Activated naive CD8-positive, alpha-beta T cell treated with anti-CD3 and anti-CD28 coated beads, Interleukin-2, amount 50 U/mL, for 16 hours (primary cell): ENCODE measurements around the gene DIP2C.
"Not testable (repeated sequence)": the region's sequence is repeated elsewhere in the genome, so short reads cannot be mapped to it uniquely, and the experiment has no call there.

ENCODE experiments used
- DNase-seq: peaks from one replicate; pipeline ENCODE4 v3.0.0-alpha.2; 2020; ENCODE audit warnings: low read depth, low spot score

Gene DIP2C

DNA sequence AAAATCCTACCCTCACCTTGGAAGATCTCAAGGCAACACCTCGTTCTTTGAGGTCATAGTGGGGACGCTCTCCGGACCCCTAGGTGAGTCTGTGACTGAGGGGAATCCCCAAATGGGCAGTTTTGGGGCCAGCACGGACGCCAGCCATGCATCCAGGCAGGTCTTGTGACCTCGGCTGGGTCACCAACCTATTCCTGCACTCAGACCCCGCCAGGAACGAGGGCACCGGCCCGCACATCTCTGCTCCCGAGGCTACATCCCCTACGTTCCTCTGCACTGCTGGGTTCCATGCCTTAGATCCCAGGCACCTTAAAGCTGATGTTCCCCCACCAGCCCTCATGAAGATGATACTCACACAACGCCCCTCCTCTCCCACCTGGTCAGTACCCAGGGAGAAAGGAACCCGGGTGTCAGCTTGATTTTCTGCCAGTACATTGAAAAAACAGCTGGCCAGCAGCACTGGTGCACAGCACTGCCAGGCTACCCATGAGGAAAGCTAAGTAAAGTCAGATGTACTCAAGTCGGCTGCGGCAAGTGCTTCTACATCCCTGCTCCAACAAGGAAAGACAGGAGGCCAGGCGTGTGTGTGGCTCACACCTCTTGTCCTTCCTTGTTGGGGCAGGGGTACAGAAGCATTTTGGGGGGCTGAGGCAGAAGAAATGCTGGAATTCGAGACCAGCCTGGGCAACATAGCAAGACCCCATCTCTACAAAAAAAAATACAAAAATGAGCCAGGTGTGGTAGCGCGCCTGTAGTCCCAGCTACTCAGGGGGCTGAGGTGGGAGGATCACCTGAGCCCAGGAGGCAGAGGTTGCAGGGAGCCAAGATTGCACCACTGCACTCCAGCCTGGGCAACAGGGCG lies 48.1 kb downstream of the DIP2C start:
- no peak for DNase-seq

DNA sequence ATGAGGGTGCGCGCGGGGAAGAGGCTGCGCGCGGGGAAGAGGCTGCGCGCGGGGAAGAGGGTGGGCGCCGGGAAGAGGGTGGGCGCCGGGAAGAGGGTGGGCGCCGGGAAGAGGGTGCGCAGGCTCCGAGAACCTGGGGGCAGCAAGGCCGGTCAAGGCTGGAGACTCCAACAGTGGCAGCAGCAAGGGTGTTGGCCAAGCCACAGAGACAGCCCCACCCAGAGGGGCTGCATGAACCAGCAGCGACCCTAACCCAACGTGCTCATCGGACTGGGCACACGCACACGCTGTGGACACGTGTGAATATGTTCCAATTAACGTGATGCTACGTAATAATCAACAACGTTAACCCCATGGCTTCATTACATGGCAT lies 48.8 kb downstream of the DIP2C start:
- no peak for DNase-seq

DNA sequence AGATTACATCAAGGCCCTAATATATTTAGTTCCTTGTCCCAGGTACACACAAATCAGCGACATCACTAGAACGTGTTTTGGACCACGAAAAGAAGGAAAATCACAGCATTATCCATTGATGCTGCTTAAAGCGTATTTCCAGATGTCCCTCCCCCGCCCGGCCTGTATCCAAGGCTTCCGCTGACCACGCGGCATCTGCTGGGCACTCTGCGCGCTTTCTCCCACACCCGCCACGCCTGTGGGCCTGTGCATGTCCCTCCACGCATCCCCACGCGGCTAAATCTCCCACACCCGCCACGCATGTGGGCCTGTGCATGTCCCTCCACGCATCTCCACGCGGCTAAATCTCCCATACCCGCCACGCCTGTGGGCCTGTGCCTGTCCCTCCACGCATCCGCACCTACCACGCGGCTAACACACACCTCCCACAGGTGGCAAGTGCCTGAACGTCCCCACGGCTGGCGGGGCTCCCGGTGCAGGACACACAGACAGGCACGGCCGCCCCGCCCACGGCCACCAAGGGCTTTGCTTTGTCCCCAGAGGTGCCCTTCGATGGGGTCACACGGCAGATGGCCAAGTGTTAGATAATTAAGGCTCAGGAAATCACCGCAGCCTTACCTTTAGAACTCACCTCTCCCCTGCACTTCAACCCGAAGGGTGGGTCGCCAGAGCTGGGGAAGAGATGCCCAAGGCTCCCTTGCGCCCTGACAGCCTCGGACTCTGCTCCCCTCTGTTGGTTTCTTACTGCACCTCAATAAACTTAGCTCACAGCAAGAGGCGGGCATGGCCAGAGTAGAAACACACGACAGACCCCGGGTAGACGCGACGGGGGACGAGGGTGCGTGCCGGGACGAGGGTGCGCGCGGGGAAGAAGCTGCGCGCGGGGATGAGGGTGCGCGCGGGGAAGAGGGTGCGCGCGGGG lies 49.5 kb downstream of the DIP2C start:
- DNase-seq = no peak

DNA sequence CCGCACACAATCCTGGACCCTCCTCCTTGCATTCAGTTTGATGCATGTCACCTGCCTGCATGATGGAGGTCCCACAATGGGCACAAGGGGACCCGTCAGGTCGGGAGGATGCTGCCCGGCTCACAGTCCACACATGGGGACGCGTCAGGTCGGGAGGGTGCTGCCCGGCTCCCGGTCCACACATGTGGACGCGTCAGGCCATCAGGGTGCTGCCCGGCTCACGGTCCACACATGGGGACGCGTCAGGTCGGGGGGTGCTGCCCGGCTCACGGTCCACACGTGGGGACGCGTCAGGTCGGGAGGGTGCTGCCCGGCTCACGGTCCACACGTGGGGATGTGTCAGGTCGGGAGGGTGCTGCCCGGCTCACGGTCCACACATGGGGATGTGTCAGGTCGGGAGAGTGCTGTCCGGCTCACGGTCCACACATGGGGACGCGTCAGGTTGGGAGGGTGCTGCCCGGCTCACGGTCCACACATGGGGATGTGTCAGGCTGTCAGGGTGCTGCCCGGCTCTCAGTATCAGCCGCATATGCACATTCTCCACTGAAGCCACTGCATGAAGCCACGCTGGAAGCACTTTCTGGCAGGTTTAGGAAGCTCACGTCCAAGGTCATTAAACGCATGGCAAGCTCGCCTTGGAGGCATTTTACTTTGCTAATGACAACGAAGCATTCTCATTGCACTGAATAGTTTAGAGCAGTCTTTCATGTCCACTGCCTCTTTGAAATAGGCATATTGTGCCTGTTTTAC lies 50.3 kb downstream of the DIP2C start:
- no peak for DNase-seq

DNA sequence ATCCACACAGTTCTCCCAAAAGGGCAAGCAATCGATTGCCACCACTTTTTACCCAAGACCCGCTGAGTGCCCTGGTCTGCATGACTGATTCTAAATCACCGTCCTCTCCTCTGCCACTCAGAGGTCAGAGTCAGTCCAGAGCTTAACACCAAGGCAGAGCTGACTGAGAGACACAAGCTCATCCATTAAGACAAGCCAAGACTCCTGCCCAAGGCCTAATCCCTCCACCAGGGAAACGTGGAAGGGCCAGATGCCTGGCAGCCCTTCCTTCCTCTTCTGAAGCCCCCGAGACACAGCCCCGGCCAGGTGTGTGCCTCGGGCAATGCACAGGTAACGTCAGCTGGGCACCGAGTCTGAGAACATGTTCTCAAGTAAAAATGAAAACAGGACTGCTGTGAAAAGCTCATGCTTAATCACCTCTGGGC lies 51.7 kb downstream of the DIP2C start:
- no peak for DNase-seq

DNA sequence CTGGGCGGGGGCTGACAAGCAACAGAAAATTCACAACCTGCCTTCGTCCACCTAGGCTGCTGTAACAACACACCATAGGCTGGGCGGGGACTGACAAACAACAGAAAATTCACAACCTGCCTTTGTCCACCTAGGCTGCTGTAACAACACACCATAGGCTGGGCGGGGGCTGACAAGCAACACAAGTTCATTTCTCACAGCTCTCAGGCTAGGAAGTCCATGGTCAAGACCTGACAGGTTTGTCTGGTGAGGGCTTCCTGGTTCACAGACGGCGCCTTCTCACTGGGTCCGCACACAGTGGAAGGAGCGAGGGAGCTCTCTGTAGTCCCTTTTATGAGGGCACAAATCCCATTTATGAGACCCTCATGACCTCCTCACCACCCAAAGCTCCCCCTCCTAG lies 52.2 kb downstream of the DIP2C start:
- no peak for DNase-seq

DNA sequence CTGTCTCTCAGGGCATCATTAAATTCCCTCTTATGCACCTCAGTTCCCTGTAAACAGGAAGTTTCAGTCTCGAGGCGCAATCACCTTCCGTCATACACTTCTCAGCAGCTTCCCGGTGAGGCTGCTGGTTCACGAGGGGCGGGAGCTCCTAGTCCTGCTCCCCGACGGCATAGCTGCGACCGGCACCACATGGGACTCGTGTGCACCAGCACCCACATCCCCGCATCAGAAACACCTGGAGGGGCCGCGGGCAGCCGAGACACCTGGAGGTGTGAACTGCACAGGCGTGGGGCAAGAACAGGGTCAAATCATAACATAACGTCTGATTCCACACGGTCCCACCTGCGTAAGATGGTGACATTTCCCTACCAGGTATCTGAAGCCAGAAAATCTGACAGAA lies 52.7 kb downstream of the DIP2C start:
- no peak for DNase-seq

DNA sequence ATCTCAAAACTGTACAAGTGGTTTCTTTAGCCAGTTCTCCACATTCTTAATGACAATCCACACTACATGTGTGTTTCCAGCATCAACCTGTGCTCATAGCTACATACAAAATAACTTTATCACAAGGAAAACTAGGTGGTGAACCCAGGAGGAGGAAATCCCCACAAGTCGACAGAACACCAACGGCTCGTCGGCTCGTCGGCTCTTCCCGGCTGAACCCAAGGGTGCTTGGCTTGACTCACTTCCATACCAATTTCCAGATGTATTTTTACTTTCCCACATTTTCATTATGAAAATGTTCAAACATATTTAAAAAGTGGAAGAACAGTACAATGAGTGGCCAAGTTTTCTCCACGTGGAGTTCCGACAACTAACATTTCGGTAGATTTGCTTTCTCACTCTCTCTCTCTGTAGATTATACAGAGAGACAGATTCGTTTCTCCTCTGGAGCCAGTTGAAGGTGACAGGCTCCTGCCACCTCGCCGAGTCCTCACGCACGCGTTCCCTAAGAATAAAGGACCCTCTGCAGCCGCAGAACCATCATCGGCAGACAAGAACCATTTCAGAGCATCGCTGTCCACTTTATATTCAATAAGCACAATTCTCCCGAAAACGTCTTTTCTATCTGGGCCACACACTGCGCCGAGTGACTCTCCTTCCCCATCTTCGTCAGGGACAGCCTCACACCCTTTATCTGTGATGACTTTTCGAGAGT lies 53.3 kb downstream of the DIP2C start:
- DNase-seq = no peak

DNA sequence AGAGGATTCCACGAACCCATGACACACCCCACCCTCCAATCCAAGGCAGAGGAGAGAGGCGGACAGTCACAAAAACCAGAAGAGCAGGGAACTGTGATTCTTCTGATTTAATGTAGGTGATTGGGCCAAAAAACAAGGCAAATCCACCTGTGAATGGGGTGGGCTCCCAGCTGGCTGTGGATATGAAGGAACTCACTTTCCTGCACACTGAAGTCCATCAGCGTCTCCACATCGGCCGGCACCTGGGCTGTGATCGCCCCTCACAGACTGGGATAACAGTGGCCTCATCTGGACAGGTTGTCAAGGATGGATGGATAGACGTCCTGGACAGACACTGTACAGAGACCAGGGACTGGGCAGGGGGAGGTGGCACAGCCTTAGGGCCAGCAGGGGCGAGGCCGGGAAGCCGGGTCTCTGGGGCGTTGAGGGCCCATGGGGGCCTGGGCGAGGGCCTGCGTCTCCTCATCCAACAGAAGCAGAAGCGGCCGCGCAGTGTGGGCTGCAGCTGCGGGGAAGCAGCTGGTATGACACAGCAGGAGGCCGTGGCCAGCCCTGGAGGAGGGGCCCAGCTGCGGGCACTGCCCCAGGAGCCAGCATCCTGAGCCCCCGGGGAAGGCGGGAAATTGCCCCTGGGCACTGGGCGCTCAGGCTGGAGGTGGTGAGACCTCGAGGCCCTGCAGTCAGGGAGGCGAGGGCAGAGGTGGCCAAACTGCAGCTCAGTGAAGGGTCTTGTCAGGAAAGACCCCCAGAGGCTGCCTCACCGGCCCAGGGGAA lies 54.2 kb downstream of the DIP2C start:
- no peak for DNase-seq

DNA sequence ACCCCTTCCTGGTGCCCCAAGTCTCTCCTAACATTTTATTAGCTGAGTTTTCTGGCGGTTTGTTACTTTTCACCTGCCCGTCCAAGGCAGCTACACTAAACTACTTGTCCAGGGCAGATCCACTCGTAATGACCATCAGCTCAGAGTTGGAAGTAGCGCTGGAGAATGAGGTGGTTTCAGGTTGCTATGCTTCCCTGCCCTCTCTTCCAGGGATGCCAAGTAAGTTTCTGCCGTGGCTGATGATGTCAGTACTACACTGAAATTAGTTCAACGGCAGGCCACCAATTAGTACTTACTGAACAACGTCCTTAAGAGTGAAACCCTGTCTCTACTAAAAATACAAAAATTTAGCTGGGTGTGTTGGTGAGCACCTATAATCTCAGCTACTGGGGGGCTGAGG lies 55.2 kb downstream of the DIP2C start:
- no peak for DNase-seq

DNA sequence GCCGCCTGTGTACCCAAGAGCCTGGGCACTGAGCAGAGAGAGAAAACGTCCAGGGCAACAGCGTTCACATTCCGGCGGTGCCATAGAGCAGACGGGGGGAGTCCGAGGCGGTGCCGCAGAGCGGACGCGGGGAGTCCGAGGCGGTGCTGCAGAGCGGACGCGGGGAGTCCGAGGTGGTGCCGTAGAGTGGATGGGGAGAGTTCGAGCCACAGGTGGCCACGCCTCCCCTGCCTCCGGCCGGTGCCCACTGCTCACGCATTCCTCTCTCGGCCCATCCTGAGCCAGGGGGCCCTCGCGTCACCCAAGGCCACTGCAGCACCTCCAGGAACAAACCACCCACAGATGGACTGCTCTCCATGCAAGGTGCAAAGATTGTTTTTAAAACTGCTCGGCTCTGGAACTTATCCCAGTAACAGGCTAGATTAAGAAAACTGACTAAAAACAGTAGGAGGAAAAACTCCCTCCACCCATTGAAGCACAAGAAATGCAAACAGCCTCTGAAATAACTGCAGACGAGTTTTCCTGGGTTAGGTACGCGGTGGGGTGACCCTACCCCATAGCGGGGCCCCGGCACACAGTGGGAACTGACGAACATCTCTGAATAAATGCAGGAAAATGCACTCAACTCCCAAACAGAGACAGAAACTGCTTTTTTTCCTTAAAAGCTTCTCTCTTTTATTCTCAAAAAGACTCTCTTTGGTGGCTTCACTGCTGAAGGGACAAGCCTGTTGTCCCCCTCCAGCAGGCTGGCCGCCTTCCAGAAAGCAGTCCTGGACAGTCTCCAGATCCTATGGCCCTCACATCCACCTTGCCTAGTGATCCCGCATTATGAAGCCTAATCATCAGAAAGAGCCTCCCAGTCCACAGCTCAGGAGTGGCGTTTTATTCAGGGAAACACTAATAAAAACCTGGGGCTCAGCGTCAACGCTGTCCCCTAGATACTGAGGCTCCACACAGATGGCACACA lies 55.9 kb downstream of the DIP2C start:
- no peak for DNase-seq

DNA sequence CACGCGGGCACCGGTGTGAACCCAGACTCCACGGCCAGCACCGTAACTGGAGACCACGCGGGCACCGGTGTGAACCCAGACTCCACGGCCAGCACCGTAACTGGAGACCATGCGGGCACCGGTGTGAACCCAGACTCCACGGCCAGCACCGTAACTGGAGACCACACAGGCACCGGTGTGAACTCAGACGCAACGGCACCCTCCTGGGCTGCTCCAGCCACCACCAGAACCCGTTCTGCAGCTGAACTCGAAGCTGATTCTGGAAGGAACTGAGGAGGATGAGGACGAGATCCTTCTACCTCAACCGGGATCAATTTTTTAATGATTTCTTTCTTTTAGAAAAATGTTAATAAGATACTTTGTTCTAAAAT lies 56.7 kb downstream of the DIP2C start:
- DNase-seq = not testable (repeated sequence)

DNA sequence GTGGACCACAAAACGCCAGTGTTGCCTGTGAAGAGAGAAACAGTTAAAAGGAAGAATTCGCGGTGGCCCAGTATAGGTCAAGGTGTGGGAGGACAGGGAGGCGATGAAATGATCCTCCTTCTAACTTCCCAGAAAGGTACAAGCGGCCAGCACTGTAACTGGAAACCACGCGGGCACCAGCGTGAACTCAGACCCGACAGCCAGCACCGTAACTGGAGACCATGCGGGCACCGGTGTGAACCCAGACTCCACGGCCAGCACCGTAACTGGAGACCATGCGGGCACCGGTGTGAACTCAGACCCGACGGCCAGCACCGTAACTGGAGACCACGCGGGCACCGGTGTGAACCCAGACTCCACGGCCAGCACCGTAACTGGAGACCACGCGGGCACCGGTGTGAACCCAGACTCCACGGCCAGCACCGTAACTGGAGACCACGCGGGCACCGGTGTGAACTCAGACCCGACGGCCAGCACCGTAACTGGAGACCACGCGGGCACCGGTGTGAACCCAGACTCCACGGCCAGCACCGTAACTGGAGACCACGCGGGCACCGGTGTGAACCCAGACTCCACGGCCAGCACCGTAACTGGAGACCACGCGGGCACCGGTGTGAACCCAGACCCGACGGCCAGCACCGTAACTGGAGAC lies 57.2 kb downstream of the DIP2C start:
- not testable (repeated sequence) for DNase-seq

DNA sequence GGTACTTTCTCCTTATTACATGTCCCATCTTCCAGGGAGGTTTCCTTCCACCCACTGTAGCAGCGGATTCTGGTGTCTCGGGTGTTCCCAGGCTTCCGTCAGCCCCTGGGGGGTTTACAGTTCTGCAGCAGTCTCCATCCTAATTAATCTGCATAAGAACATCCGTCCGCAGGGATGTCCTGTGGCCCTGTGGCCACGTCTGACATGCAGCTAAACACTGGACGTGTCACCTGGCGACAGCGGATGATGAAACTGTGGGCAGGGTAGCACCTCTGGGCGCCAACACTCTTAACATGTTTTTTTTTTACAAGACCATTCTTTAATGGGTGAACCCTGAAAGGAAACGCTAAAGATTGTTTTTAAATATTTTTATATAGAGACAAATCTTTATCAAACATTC lies 58.2 kb downstream of the DIP2C start:
- DNase-seq = no peak

DNA sequence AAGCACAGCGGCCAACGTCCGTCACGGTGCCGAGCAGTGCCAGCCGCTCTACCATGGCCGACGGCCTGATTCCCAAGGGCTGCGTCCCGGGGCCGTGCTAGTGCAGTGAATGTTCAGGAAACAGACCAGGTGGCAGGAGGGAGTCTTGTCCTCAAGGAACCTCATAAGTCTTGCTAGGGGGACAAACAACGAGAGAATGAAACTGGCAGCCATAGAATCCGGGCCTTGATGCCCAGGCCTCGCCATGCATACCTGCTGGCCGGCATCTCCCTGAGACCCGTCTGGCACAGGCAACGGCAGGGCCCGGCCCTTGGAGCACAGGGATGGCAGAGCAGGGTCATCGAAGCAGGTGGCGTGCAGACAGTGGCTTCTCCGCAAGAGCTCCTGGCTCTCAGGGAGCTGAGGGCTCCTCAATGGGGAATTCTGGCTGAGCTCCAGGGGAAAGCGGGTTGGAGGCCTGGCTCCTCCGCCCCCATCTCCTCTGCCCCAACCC lies 58.8 kb downstream of the DIP2C start:
- DNase-seq = no peak

DNA sequence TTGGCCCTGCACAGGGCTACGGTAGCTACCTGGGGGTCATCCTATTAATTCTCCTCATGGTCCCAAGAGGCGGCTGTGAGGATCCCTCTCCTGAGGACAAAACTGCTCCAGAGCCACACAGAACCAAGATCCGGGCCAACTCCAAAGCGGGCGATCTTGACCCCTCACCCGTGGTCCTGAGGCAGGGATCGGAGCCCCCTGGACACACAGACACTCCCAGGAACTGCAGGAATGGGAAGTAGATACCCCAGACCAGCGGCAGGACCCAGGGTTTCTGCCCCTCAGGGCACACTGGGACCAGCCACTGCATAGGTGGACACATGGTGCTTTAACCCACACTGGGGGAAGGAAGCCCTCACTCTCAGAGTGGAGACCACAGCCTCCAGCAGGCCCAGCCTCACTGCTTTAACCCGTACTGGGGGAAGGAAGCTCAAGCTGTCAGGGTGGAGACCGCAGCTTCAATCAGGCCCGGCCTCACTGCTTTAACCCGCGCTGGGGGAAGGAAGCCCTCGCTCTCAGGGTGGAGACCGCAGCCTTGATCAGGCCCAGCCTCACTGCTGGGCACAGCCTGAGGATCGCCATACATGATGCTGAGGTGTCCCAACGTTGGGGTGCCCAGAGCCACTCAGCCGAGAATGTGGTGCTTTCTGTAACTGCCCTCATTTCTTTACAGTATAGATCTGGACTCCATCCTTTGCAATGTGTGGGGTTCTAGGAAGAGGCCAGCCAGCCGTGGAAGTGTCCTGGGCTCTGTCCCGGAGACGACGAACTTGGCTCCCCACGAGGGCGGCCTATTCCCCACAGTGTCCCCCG lies 60.1 kb downstream of the DIP2C start:
- DNase-seq = no peak

DNA sequence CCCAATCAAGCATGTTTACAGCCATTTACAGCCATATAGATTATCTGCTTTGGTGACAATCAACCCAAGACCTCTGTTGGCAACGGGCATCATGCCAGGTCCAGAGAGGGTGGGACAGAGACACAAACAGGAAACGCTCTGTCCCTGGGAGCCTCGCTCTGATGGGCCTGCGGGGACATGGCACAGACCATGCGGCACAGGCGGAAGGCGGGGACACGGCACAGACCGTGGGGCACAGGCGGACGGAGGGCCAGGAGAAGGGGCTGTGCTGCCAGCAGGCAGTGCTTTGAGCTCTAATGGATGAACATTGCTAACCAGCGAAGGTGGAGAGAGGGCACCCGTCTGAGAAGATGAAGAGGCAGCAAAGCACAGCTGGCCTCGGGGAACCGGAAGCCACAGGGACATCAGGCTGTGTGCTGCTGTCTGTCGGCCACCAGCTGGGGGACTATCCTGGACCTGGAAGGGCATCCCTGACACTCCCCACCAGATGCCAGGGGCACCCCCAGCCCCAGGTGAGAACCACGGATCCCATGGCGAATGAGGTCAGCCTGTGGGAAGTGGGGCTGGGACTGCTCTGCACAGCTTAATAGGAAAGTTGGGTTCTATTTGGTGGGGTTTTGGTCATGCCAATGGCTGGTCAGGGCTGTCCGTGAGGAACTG lies 61.0 kb downstream of the DIP2C start:
- DNase-seq = no peak
